ENCODE measurements around the gene DOCK9. TPM values are rescaled to one million over a fixed set of nuclear protein-coding genes. Genes with fewer than 3 reads are reported as not detected.

The DOCK9 gene
- total and polyA plus RNA-seq, 2 donors (not counting 1 experiment from before 2014, with no cell fraction given) = 18.2 TPM

DNA sequence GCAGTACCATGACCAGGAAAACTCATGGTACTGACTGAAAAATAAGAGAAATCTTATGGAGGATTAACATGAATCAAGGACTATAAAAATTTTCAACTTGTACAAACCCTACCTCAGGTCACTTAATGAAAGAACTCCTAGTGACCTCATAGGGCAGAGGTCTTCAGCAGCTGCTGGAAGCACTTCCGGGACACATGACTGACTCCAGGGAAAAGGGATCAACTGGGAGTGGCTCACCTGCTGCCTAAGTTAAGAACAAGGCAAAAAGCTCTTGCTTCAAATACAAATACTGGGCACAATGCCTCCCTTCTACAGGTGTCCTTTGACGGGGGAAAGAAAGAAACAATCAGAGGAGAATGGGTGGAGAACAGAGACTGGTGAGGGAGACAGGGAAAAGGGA, 18.6 kb downstream of the DOCK9 start:
- H3K27ac ChIP-seq (ENCODE audit: insufficient read depth, low read length) = no peak overlapping the region
- H3K9ac ChIP-seq (ENCODE audit: insufficient read depth, low read length) = no peak overlapping the region

DNA sequence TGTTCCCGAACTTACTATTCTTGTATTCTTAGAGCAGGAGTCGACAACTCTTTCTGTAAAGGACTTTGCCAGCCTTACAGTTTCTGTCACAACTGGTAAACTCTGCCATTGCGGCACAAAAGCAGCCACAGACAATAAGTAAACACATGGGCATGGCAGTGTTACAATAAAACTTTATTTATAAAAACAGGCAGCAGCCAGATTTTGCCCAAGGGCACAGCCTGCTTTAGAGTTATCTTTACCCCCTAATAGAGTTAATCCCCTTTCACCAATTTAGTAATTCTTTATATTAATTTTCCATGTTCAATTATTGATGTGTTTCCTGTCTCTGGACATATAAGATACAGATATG, 19.4 kb downstream of the DOCK9 start:
- H3K9ac ChIP-seq (ENCODE audit: insufficient read depth, low read length) = no peak overlapping the region
- TF ChIP-seq EZH2 (IDR thresholded peaks at IDR 0.05; ENCODE audit: low read length, missing control alignments) (no peak), CTCF (conservative IDR thresholded peaks at IDR 0.05 in 1 of 2, IDR thresholded peaks at IDR 0.05 in 1 of 2; ENCODE audit: low read depth in 1 of 2, low read length in 2 of 2) (no peak)
- no peaks in the 10 kb centered on the region for H3K4me1 ChIP-seq (ENCODE audit: control insufficient read depth, extremely low read depth, insufficient read depth, low read length)
- H3K27me3 ChIP-seq (ENCODE audit: control insufficient read depth, insufficient read depth, low read length) = no peaks in the 10 kb centered on the region
- H3K9me3 ChIP-seq (ENCODE audit: control insufficient read depth, insufficient read depth, low read depth, low read length) = no peaks in the 10 kb centered on the region
- no peak overlapping the region for H3K27ac ChIP-seq (ENCODE audit: insufficient read depth, low read length)
- no peaks in the 10 kb centered on the region for H3K79me2 ChIP-seq (ENCODE audit: control insufficient read depth, insufficient read depth, low read length)
- H3K36me3 ChIP-seq (ENCODE audit: control insufficient read depth, insufficient read depth, low read length) = no peaks in the 10 kb centered on the region
- H4K20me1 ChIP-seq (ENCODE audit: control insufficient read depth, extremely low read depth, insufficient read depth, low read length) = no peaks in the 10 kb centered on the region
- H2AFZ ChIP-seq (ENCODE audit: low read length) = no peak overlapping the region
- no peak overlapping the region for H3K4me2 ChIP-seq (ENCODE audit: extremely low read depth, insufficient read depth, low read length)
- H3K4me3 ChIP-seq (replicated peaks in 1 of 4; ENCODE audit: control extremely low read depth in 1 of 4, insufficient read depth in 1 of 4, low read depth in 3 of 4, low read length in 4 of 4) = no peak overlapping the region
- DNase-seq (ENCODE audit: low read depth in 2 of 2) = no peak

More for the DNA sequence above, 18.6 kb downstream of the DOCK9 start:
- no peak for DNase-seq (ENCODE audit: low read depth in 2 of 2)
- no peak overlapping the region for H2AFZ ChIP-seq (ENCODE audit: low read length)
- no peaks in the 10 kb centered on the region for H3K27me3 ChIP-seq (ENCODE audit: control insufficient read depth, insufficient read depth, low read length)
- H3K79me2 ChIP-seq (ENCODE audit: control insufficient read depth, insufficient read depth, low read length) = no peaks in the 10 kb centered on the region
- TF ChIP-seq EZH2 (IDR thresholded peaks at IDR 0.05; ENCODE audit: low read length, missing control alignments) (no peak), CTCF (conservative IDR thresholded peaks at IDR 0.05 in 1 of 2, IDR thresholded peaks at IDR 0.05 in 1 of 2; ENCODE audit: low read depth in 1 of 2, low read length in 2 of 2) (no peak)
- H4K20me1 ChIP-seq (ENCODE audit: control insufficient read depth, extremely low read depth, insufficient read depth, low read length) = no peaks in the 10 kb centered on the region
- H3K4me1 ChIP-seq (ENCODE audit: control insufficient read depth, extremely low read depth, insufficient read depth, low read length) = no peaks in the 10 kb centered on the region
- H3K9me3 ChIP-seq (ENCODE audit: control insufficient read depth, insufficient read depth, low read depth, low read length) = no peaks in the 10 kb centered on the region
- H3K4me2 ChIP-seq (ENCODE audit: extremely low read depth, insufficient read depth, low read length) = no peak overlapping the region
- no peaks in the 10 kb centered on the region for H3K36me3 ChIP-seq (ENCODE audit: control insufficient read depth, insufficient read depth, low read length)
- H3K4me3 ChIP-seq (replicated peaks in 1 of 4; ENCODE audit: control extremely low read depth in 1 of 4, insufficient read depth in 1 of 4, low read depth in 3 of 4, low read length in 4 of 4) = no peak overlapping the region

GRCh38 chr13:98957731-98958442, 20.0 kb downstream of the DOCK9 start:
- no peaks in the 10 kb centered on the region for H3K9me3 ChIP-seq (ENCODE audit: control insufficient read depth, insufficient read depth, low read depth, low read length)
- H4K20me1 ChIP-seq (ENCODE audit: control insufficient read depth, extremely low read depth, insufficient read depth, low read length) = no peaks in the 10 kb centered on the region
- H3K79me2 ChIP-seq (ENCODE audit: control insufficient read depth, insufficient read depth, low read length) = no peaks in the 10 kb centered on the region
- DNase-seq (ENCODE audit: low read depth in 2 of 2) = no peak
- H2AFZ ChIP-seq (ENCODE audit: low read length) = no peak overlapping the region
- H3K27me3 ChIP-seq (ENCODE audit: control insufficient read depth, insufficient read depth, low read length) = no peaks in the 10 kb centered on the region
- no peak overlapping the region for H3K27ac ChIP-seq (ENCODE audit: insufficient read depth, low read length)
- H3K4me3 ChIP-seq (replicated peaks in 1 of 4; ENCODE audit: control extremely low read depth in 1 of 4, insufficient read depth in 1 of 4, low read depth in 3 of 4, low read length in 4 of 4) = no peak overlapping the region
- TF ChIP-seq CTCF (conservative IDR thresholded peaks at IDR 0.05 in 1 of 2, IDR thresholded peaks at IDR 0.05 in 1 of 2; ENCODE audit: low read depth in 1 of 2, low read length in 2 of 2) (no peak), EZH2 (IDR thresholded peaks at IDR 0.05; ENCODE audit: low read length, missing control alignments) (no peak)
- no peak overlapping the region for H3K4me2 ChIP-seq (ENCODE audit: extremely low read depth, insufficient read depth, low read length)
- H3K4me1 ChIP-seq (ENCODE audit: control insufficient read depth, extremely low read depth, insufficient read depth, low read length) = no peaks in the 10 kb centered on the region
- H3K9ac ChIP-seq (ENCODE audit: insufficient read depth, low read length) = no peak overlapping the region
- no peaks in the 10 kb centered on the region for H3K36me3 ChIP-seq (ENCODE audit: control insufficient read depth, insufficient read depth, low read length)
